ENCODE results near the gene FAM210A. TPM values are rescaled to one million over a fixed set of nuclear protein-coding genes. Genes with fewer than 3 reads are reported as not detected.

FAM210A gene
- total and polyA plus RNA-seq, 2 donors (not counting 1 experiment from before 2014, with no cell fraction given) = 4.2 to 11.4 TPM

- Mint-ChIP-seq H3K27me3 (no peaks in the 10 kb centered on the region), H3K4me3 (no peak overlapping the region), H3K4me1 (peaks cover 3% of the 10 kb centered on the region), H3K27ac (no peak overlapping the region), H3K9me3 (ENCODE audit: insufficient read depth) (no peaks in the 10 kb centered on the region)
- DNase-seq (no peak), ATAC-seq (ENCODE audit: low read depth) (no peak)
- peaks cover 35% of the 10 kb centered on the region for H3K79me2 ChIP-seq (ENCODE audit: control insufficient read depth, insufficient read depth, low read length)
- H3K4me1 ChIP-seq (ENCODE audit: control insufficient read depth in 2 of 2, insufficient read depth in 2 of 2, low read length in 2 of 2) = peaks cover under 1 to 2% of the 10 kb centered on the region in 2 donors
- POLR2A ChIA-PET = interaction anchor here (0.6 kb wide), 1 partner anchor 108 kb away, joined by 3 read pairs; no protein-coding TSS in a partner anchor
- peaks cover 0 to 4% of the 10 kb centered on the region in 2 experiments for H3K36me3 ChIP-seq (replicated peaks in 1 of 2; ENCODE audit: control extremely low read depth in 1 of 2, control insufficient read depth in 1 of 2, extremely low read depth in 1 of 2, insufficient read depth in 2 of 2, low read length in 1 of 2)
- intact Hi-C loops (cut with micrococcal nuclease) = no loop called here
- CTCF ChIA-PET = interaction anchor here (15.6 kb wide), 1 partner anchor 76 kb away, joined by 344 read pairs; no protein-coding TSS in a partner anchor
- H3K27me3 ChIP-seq (replicated peaks in 1 of 4; ENCODE audit: control extremely low read depth in 1 of 4, control insufficient read depth in 3 of 4, insufficient read depth in 4 of 4, low read length in 3 of 4) = no peaks in the 10 kb centered on the region
- H3K9ac ChIP-seq (ENCODE audit: low read length) = no peak overlapping the region
- no peaks in the 10 kb centered on the region for H4K20me1 ChIP-seq (ENCODE audit: control insufficient read depth, insufficient read depth, low read length, poor library complexity, severe bottlenecking)
- H2AFZ ChIP-seq (ENCODE audit: insufficient read depth, low read depth, low read length, poor library complexity, severe bottlenecking) = no peak overlapping the region
- TF ChIP-seq EZH2 (IDR thresholded peaks at IDR 0.05; ENCODE audit: borderline replicate concordance, insufficient read depth, low read depth, low read length, poor library complexity, severe bottlenecking) (no peak), CTCF (IDR thresholded peaks at IDR 0.05) (no peak)
- no peak overlapping the region for H3K4me3 ChIP-seq (ENCODE audit: control extremely low read depth in 1 of 5, extremely low read depth in 1 of 5, insufficient read depth in 1 of 5, low read depth in 2 of 5, low read length in 4 of 5)
- peaks cover 0 to 10% (median 1%) of the 10 kb centered on the region in 3 donors for H3K9me3 ChIP-seq (ENCODE audit: control extremely low read depth in 1 of 3, control insufficient read depth in 2 of 3, insufficient read depth in 1 of 3, low read length in 2 of 3)
- no peak overlapping the region for H3K27ac ChIP-seq (ENCODE audit: low read length in 2 of 2)
- no peak overlapping the region for H3K4me2 ChIP-seq (replicated peaks; ENCODE audit: low read depth, low read length, poor library complexity, severe bottlenecking)
- WGBS (ENCODE audit: insufficient coverage) = 98% methylated on average over 5 of the region's 5 CpGs
Observed at GRCh38 chr18:13635046-13635445, 91.3 kb downstream of the FAM210A start.

- POLR2A ChIA-PET = no interaction called here
- H3K27me3 Mint-ChIP-seq = no peaks in the 10 kb centered on the region
- Histone ChIP-seq H3K36me3 (replicated peaks in 1 of 2; ENCODE audit: control extremely low read depth in 1 of 2, control insufficient read depth in 1 of 2, extremely low read depth in 1 of 2, insufficient read depth in 2 of 2, low read length in 1 of 2) (peaks cover 0 to 4% of the 10 kb centered on the region in 2 experiments), H3K9ac (ENCODE audit: low read length) (no peak overlapping the region), H3K9me3 (ENCODE audit: control extremely low read depth in 1 of 3, control insufficient read depth in 2 of 3, insufficient read depth in 1 of 3, low read length in 2 of 3) (peaks cover 0 to 10% (median 1%) of the 10 kb centered on the region in 3 donors), H3K27ac (ENCODE audit: low read length in 2 of 2) (no peak overlapping the region), H3K4me1 (ENCODE audit: control insufficient read depth in 2 of 2, insufficient read depth in 2 of 2, low read length in 2 of 2) (peaks cover 5 to 6% of the 10 kb centered on the region in 2 donors), H3K4me3 (ENCODE audit: control extremely low read depth in 1 of 5, extremely low read depth in 1 of 5, insufficient read depth in 1 of 5, low read depth in 2 of 5, low read length in 4 of 5) (no peak overlapping the region), H3K4me2 (replicated peaks; ENCODE audit: low read depth, low read length, poor library complexity, severe bottlenecking) (no peak overlapping the region), H2AFZ (ENCODE audit: insufficient read depth, low read depth, low read length, poor library complexity, severe bottlenecking) (no peak overlapping the region), H3K27me3 (replicated peaks in 1 of 4; ENCODE audit: control extremely low read depth in 1 of 4, control insufficient read depth in 3 of 4, insufficient read depth in 4 of 4, low read length in 3 of 4) (no peaks in the 10 kb centered on the region), H3K79me2 (ENCODE audit: control insufficient read depth, insufficient read depth, low read length) (peaks cover 39% of the 10 kb centered on the region), H4K20me1 (ENCODE audit: control insufficient read depth, insufficient read depth, low read length, poor library complexity, severe bottlenecking) (no peaks in the 10 kb centered on the region)
- no peak overlapping the region for H3K4me3 Mint-ChIP-seq
- intact Hi-C loops (cut with micrococcal nuclease) = no loop called here
- TF ChIP-seq EZH2 (IDR thresholded peaks at IDR 0.05; ENCODE audit: borderline replicate concordance, insufficient read depth, low read depth, low read length, poor library complexity, severe bottlenecking) (no peak), CTCF (IDR thresholded peaks at IDR 0.05) (no peak)
- no peak for ATAC-seq (ENCODE audit: low read depth)
- 89% methylated on average over 5 of the region's 5 CpGs for WGBS (ENCODE audit: insufficient coverage)
- H3K9me3 Mint-ChIP-seq (ENCODE audit: insufficient read depth) = no peaks in the 10 kb centered on the region
- no peak overlapping the region for H3K27ac Mint-ChIP-seq
- DNase-seq = no peak
- CTCF ChIA-PET = interaction anchor here (1.2 to 15.6 kb wide), 4 partner anchors 52 to 474 kb away, joined by 3 to 344 read pairs (median 4); no protein-coding TSS in a partner anchor
- peaks cover 15% of the 10 kb centered on the region for H3K4me1 Mint-ChIP-seq
Observed at GRCh38 chr18:13633700-13634099, 92.7 kb downstream of the FAM210A start.
